Left lobe of liver (tissue), 2 donors: ENCODE results near the gene MRRF. TPM values are rescaled to one million over a fixed set of nuclear protein-coding genes. Genes with fewer than 3 reads are reported as not detected.
A peak's percentile ranks its signal among the peaks of the same experiment; 100 is the strongest.

Experiments
- ATAC-seq: fragments of 200-7000 bp; cut with Tn5 transposase; one replicate; pipeline ENCODE4 v1.9.1; 2020; ENCODE audit warnings: mild to moderate bottlenecking, moderate library complexity
- DNase-seq: peaks from one replicate; pipeline ENCODE4 v3.0.0-alpha.2; 2020; ENCODE audit warnings: low spot score
- total RNA-seq: library from RNA; stranded (reverse); gene quantifications from one replicate; pipeline ENCODE4 v1.2.1, GENCODE V29; 2021
- donor health status: DM: no; HTN: no; CAD: no; lungs with moderate emphysema.
- donor health status: DM: no; HTN: yes; CAD: no.

MRRF gene
- 16.3 TPM for total RNA-seq

GRCh38 chr9:122264360-122265148 is at the start of gene MRRF, which contains the start of gene RBM18:
TSS of gene MRRF (plus strand) at chr9:122264882. CDS start at chr9:122270892, 6,010 bp downstream.
TSS of gene RBM18 (minus strand) at chr9:122264840. CDS start at chr9:122261492, 3,348 bp downstream.
- peak; percentile 93 for DNase-seq
- peak; percentile 88 for ATAC-seq

- no peak for ATAC-seq
- DNase-seq: no peak
These were observed 49.0 kb upstream of the MRRF start for GRCh38 chr9:122215663-122216062.

DNA sequence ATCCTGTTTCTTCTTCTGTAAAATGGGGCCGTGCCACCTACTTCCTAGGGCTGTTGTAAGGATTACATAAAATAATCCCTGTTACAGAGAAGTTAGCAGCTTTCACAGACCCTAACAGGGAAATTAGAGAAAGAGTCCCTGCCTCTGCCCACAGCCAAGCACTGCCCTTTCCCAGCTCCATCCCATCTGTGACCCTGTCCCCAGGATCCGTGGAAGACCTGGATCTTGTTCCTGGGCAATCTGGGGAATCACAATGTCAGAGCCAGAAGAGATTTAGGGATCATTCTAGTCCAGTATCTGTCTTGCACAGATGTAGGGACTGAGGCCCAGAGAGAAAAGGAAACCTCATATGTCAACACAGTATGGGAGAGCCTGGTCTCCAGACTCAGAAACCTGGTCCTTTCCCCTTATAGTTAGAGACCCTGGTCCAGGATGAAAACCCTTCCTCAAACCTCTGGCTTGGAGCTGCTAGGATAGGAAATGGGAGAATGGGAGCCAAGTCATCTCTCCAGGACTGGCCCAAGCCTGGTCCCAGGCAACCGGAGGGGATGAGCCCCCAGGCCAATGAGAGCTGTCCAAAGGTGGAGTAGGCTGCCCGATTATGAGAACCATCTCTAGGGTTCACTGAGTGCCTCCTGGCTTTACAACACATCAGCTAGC is 48.4 kb upstream of the MRRF start:
- DNase-seq: no peak
- no peak for ATAC-seq

- DNase-seq: no peak
These were observed 47.8 kb upstream of the MRRF start for GRCh38 chr9:122216798-122217418.

DNA sequence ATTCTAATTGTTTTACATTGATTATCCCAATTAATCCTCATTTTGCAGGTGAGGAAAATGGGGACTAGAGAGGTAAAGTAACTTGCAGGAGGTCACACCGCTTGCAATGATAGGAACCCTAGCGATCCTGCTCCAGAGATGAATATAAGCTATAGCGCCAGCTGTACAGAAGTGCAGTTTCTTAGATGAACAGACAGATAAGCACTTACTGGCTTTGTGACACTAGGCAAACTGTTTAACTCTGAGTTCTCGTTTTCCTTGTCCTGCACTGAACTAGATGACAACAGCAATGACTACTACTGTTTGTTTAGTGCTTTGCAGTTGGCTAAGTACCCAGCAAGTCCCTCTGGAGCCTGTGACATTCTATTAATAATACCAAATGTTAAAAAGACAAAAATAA is 47.0 kb upstream of the MRRF start:
- no peak for DNase-seq
- ATAC-seq: no peak

More at GRCh38 chr9:122216798-122217418, 47.8 kb upstream of the MRRF start:
- no peak for ATAC-seq

DNA sequence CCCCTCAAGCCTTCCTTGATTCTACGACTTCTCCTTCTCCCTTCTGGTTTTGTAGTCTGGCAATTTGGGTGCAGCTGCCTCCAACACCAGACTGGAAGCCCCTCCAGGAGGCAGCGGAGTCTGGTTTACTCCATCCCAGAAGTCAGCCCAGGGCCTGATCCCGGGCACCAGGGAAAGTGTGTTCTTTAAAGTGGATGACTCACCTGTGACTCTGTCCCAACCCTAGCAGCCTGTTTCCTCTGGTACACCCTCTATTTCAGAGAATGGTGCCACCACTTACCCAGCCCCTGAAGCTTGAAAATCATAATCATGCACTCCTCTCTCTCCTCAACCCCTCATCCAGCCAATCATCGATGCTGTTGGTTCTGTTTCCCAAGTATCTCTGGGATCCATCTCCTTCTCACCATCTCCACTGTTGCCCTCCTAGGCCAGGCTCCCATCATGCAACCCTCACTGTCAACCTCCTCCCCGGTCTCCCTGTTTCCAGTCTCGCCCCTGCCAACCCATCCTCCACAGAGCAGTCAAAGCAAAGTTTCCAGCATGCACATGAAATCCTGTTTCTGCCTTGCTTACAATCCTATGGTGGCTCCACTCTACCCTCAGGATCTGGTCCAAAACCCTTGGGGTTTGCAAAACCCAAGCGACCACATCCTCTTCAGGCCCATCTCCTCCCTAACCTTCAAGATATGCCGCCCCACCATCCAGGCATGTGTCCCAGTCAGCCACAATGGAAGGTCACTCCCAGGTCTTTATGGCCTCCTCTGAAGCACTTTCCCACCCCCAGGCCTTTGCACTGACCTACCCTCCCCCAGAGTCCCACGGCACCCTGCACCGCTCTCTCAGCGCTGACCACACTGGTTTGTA is 46.4 kb upstream of the MRRF start:
- no peak for ATAC-seq
- DNase-seq: no peak

DNA sequence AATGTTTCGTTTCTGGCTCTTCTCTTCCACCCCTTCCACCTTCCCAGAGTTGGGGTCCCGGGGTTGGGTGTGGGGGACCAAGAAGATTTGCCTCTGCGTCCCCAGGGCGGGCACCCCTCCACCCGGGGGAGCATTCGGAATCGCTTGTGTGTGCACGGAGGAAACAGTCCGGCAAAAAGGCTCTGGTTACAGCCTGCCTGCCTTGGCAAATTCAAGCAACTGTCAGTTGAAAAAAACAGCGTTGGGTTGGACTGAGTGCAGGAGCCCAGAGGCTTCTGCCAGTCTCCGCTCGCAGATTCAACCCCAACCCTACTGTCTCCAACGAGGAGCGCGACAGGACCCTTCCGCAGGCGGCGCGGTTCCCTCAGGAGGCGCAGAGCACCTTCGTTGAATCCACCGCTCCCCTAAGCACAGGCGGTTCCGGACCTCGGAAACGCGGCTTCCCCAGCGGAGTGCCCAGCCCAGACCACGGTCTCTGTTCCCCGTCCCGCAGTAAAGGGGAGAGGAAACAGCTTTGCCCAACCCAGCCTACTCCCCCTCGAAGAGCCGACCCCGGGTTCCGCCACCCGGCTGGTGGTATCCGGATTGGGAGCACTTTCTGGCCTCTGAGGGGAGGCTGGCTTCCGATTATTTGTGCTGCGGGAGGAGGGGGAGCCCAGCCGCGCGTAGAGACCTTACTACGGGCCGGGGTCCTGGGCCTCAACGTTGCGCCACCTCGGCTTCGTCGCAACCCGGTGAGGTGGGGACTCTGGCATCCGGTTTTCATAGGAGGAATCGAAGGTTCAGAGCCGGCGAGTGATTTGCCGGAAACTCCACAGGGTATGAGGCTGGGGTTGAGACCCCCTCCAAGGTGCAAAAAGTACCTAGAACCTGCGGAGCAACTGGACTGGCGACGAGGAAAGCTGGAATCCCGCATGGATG is 45.5 kb upstream of the MRRF start:
- ATAC-seq (peak; percentile 29), DNase-seq (no peak)

DNA sequence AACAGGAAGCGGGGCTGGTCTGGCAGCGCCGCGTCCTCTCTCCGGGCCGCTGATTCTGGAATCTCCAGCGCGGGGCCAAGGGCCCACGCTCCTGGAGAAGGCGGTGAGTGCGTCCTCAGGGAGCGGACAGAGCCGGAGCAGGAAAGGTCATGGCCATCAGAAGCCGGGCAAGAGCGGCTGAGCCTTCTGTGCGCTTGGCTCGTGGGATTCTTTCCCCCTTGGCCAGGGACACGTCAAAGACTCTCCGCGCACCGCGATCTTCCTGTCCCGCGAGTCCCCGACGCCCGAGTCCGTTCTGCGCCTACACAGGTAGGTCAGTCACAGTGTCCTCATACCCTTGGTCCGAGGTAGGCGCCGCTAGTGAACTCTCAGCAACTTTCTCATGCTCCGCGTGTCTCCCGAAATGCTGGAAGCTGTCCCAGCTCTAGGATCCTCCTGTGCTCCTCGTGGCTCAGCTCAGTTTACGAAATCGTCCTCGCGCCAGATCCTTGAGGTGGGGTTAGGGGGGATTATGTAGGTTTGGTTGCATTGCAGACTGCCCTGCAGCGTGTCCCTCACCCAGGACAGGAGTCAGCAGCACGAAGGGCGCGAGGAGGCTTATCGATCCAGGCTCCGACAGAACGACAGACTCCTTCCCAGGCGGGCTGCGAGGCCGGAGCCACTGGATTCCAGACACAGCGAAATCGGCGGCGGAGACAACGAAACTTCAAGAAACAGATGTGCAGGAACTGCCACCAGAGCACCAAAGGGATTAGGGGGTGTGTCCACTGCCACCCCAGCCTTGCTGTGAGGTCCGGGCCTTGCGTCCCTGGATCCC is 44.6 kb upstream of the MRRF start:
- no peak for ATAC-seq
- no peak for DNase-seq

- ATAC-seq: no peak
- no peak for DNase-seq
These were observed 44.0 kb upstream of the MRRF start for GRCh38 chr9:122220673-122221182.

- ATAC-seq (peak; percentile 77), DNase-seq (no peak)
These were observed 43.4 kb upstream of the MRRF start for GRCh38 chr9:122221183-122221811.

- DNase-seq (no peak), ATAC-seq (no peak)
These were observed 41.9 kb upstream of the MRRF start for GRCh38 chr9:122222791-122223190.

DNA sequence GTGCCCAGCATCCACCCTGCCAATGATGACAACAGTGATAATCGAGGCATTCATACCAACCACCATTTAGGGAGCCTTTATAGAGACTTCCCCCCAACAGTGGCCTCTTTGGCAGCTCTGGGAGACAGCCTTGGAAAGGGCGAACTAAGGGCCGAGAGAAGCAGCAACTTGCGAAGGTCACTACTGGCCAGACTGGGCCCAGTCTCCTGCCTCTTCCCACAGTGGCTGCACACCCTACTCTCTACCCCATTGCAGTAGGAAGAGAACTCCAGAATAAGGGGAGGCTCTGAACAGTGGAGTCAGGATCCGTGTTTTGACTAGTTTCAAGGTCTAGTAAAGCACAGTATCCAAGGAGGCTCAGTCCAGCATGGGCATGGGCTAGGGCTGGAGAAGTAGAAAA is 41.2 kb upstream of the MRRF start:
- DNase-seq: no peak
- ATAC-seq: no peak

DNA sequence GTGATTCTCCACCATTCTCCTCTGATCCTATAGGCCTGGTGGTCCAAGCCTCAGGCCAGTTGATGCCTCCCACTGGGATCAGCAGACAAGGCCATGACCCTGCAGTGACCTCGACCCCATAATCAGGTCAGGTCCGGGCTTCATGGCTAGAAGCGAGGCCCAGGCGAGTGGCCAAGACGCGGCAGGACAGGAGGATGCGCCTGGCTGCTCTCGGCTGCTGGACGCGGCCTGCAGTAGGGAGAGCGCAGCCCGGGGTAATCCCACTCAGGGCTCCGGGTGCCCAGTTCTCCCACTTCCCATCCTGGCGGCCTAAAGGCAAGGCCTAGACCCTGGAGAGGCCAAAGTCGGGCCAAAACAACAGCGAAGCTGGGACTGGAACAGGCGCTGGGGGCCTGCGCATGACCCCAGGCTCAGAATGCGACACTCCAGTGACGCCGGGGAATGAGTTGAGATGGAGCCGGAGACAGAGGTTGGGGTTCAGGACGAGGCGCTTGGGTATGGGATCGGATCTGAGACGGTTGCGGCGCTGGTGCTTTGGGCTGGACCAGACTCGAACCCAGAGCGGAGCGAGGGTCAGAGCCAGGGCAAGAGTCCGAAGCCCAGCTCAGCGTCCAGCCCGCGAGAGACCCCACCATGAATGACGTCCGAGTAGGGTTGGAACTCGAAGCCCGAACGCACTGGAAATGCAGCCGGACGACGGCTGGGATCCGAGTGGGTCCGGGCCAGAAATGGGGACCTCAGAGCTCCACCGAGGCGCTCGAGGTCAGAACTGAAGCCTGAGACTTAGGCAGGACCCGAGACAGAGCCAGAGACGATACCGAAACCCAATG is 39.2 kb upstream of the MRRF start:
- no peak for DNase-seq
- ATAC-seq: no peak

DNA sequence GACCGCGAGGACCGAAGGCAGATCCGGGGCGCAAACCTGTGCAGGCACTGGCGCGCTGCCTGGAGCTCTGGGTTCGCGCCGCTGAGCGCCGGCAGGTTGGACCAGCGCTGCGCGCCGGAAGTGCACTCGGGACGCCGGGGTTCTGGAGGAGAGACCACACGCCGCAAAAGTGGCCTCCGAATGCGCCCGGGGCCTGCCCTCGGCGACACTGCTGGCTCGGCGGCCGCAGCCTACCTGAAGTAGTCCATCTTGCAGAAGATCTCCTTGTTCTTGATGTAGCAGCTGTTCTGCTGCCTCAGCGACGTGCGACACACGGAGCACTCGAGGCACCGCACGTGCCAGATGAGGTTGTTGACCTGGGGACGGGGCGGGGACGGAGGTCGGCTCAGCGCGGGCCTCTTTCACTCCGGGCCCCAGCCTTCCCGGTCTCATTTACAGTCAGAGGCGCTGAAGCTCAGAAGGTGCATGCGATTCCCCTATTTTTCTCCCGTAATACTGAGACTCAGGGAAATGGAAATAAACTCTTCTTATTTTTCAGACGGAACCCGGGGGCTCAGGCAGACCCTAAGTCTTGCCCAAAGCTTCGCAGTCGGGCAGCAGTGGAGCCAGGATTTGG is 38.4 kb upstream of the MRRF start:
- ATAC-seq: peak; percentile 14
- DNase-seq: no peak

DNA sequence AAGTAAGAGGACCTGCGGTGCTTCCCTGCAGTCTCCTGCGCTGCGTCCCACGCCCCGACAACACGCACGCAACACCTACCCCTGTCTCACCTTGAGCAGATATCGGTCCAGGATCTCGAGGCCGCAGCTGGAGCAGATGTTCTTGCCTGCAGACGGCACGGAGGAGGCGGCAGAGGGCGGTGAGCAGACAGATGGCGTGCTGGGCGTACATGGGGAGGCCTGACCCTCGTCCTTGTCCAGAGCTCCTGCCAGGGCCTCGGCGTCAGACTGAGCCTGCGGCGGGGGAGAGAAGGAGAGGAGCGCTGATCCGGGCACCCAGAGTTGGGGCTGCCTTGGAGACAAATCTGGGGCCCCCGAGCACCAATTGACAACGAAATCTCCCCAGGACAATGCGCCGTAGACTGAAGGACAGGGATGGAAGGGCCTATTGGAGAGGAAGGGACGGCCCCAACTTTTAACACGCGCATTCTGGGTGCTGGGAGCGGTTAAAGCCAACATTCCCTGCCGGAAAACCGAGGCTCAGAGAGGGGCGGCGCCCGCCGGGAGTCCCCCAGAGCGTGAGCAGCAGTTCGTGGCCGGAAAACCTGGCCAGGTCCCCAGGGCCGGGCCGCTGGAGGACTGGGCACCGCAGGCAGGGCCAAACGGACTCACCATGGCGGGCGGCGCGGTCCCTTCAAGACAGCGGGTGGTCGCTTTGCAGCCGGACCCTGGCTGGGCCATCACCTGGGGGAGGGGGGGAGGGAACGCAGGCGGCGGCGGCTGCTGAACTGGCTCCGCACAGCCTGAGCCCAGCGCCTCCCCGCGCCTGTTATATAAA is 37.7 kb upstream of the MRRF start:
- ATAC-seq (peak; percentile 12), DNase-seq (no peak)

- ATAC-seq: no peak
- DNase-seq: no peak
These were observed 37.1 kb upstream of the MRRF start for GRCh38 chr9:122227575-122227900.
